PFSK-1 (cell line): ENCODE results near the gene PTGIS.

Experiments used
- FOXP2 ChIP-seq: optimal IDR thresholded peaks from 2 replicates; pipeline ENCODE3; 2011; ENCODE audit warnings: borderline replicate concordance, control low read depth, inconsistent platforms; ENCODE audit not compliant: insufficient read depth; ENCODE audit errors: extremely low read length, extremely low read depth
- POLR2AphosphoS5 ChIP-seq: IDR thresholded peaks from 2 replicates; pipeline ENCODE4 v1.6.1; 2012; ENCODE audit warnings: low read depth, mild to moderate bottlenecking, control low read depth, low read length, moderate library complexity
- REST ChIP-seq, 2 experiments: IDR thresholded peaks; 2 replicates each; pipeline versions ENCODE4 v1.6.1 to v1.8.0; 2011 to 2012; ENCODE audit warnings: low read depth in 2 of 2, low read length in 2 of 2, control low read depth in 1 of 2, inconsistent platforms in 1 of 2, mild to moderate bottlenecking in 1 of 2, moderate library complexity in 1 of 2; ENCODE audit not compliant: insufficient read depth in 1 of 2
- SIN3A ChIP-seq: IDR thresholded peaks from 2 replicates; pipeline ENCODE4 v1.6.1; 2012; ENCODE audit warnings: mild to moderate bottlenecking, low read length, moderate library complexity, borderline replicate concordance; ENCODE audit not compliant: insufficient read depth
- TAF1 ChIP-seq: IDR thresholded peaks from 2 replicates; pipeline ENCODE4 v1.6.1; 2012; ENCODE audit warnings: low read length, control low read depth, borderline replicate concordance; ENCODE audit not compliant: insufficient read depth

PTGIS gene

GRCh38 chr20:49542514-49542991 is 25.4 kb downstream of the PTGIS start:
- TF ChIP-seq TAF1 = no peak
- TF ChIP-seq SIN3A = no peak
- TF ChIP-seq FOXP2 = no peak
- TF ChIP-seq REST (IDR thresholded peaks at IDR 0.05; ENCODE audit: insufficient read depth in 1 of 2, low read depth in 2 of 2, low read length in 2 of 2) = no peak
- TF ChIP-seq POLR2AphosphoS5 = no peak

- no peak for TF ChIP-seq FOXP2
- TF ChIP-seq POLR2AphosphoS5 = no peak
- TF ChIP-seq REST (IDR thresholded peaks at IDR 0.05; ENCODE audit: insufficient read depth in 1 of 2, low read depth in 2 of 2, low read length in 2 of 2) = no peak
- TF ChIP-seq TAF1 = no peak
- no peak for TF ChIP-seq SIN3A
These were observed 26.0 kb downstream of the PTGIS start for GRCh38 chr20:49541733-49542513.

GRCh38 chr20:49540687-49541435 is 27.1 kb downstream of the PTGIS start:
- no peak for TF ChIP-seq TAF1
- TF ChIP-seq FOXP2 = no peak
- TF ChIP-seq REST (IDR thresholded peaks at IDR 0.05; ENCODE audit: insufficient read depth in 1 of 2, low read depth in 2 of 2, low read length in 2 of 2) = no peak
- no peak for TF ChIP-seq SIN3A
- TF ChIP-seq POLR2AphosphoS5 = no peak

- no peak for TF ChIP-seq SIN3A
- TF ChIP-seq FOXP2 = no peak
- no peak for TF ChIP-seq POLR2AphosphoS5
- no peak for TF ChIP-seq REST (IDR thresholded peaks at IDR 0.05; ENCODE audit: insufficient read depth in 1 of 2, low read depth in 2 of 2, low read length in 2 of 2)
- TF ChIP-seq TAF1 = no peak
These were observed 27.7 kb downstream of the PTGIS start for GRCh38 chr20:49540232-49540620.
